MCF 10A (cell line): ENCODE data around the gene LSMEM2. TPM values are rescaled to one million over a fixed set of nuclear protein-coding genes. Genes with fewer than 3 reads are reported as not detected.
A peak's percentile ranks its signal among the peaks of the same experiment; 100 is the strongest.

Source experiments
- BruUV-seq: library from RNA; stranded (reverse); fragments of 400-500 nt; replicated peaks from 2 replicates; lab custom pipeline; 2021; lab: Mats Ljungman, UMichigan
- CTCF ChIA-PET: fragments of 300-600 bp; sonication (Branson Sonifier 250); formaldehyde crosslinking; extraction: SDS; loops from one replicate; lab custom pipeline; 2021; ENCODE audit warnings: antibody characterized with exemption, inconsistent platforms; lab: Yijun Ruan, JAX
- POLR2A ChIA-PET: fragments of 300-600, 350-650 bp; sonication (Branson Sonifier 250); formaldehyde crosslinking; extraction: SDS; loops from one replicate; lab custom pipeline; 2020; ENCODE audit warnings: antibody characterized with exemption, inconsistent platforms; lab: Yijun Ruan, JAX
- DNase-seq: peaks from one replicate; pipeline ENCODE4 v3.0.0-alpha.2; 2018; ENCODE audit not compliant: unreplicated experiment
- H3K27ac Mint-ChIP-seq: one replicate; pipeline ENCODE4 v1.8.0; 2022; ENCODE audit warnings: mild to moderate bottlenecking, low read depth, mixed read lengths; ENCODE audit not compliant: unreplicated experiment
- H3K27me3 Mint-ChIP-seq: one replicate; pipeline ENCODE4 v1.8.0; 2022; ENCODE audit warnings: mixed read lengths; ENCODE audit not compliant: insufficient read depth, unreplicated experiment
- H3K36me3 Mint-ChIP-seq: one replicate; pipeline ENCODE4 v1.8.0; 2022; ENCODE audit warnings: mild to moderate bottlenecking, moderate library complexity, mixed read lengths; ENCODE audit not compliant: insufficient read depth, unreplicated experiment
- H3K4me1 Mint-ChIP-seq: one replicate; pipeline ENCODE4 v1.8.0; 2022; ENCODE audit warnings: mixed read lengths; ENCODE audit not compliant: insufficient read depth, unreplicated experiment
- H3K4me3 Mint-ChIP-seq: one replicate; pipeline ENCODE4 v1.8.0; 2022; ENCODE audit warnings: mild to moderate bottlenecking, moderate library complexity, mixed read lengths; ENCODE audit not compliant: unreplicated experiment
- H3K9me3 Mint-ChIP-seq: one replicate; pipeline ENCODE4 v1.8.0; 2022; ENCODE audit warnings: mixed read lengths; ENCODE audit not compliant: unreplicated experiment
- intact Hi-C: fragments of 100-400 bp; cut with micrococcal nuclease; formaldehyde crosslinking; loops from 2 replicates; pipeline ENCODE4 v1.14.1; 2022
- total RNA-seq: library from RNA; stranded (reverse); gene quantifications from 2 replicates; pipeline ENCODE4 v1.2.3, GENCODE V29; 2022
- TF ChIP-seq, protein P1 (sequence below): fragments of 200-600 bp; IDR thresholded peaks from one replicate; pipeline ENCODE4 v1.8.0; 2022; ENCODE audit warnings: antibody characterized with exemption, mild to moderate bottlenecking; ENCODE audit not compliant: unreplicated experiment

LSMEM2 gene
- total RNA-seq, 1 experiment from 2014 or later, result not detected

DNA sequence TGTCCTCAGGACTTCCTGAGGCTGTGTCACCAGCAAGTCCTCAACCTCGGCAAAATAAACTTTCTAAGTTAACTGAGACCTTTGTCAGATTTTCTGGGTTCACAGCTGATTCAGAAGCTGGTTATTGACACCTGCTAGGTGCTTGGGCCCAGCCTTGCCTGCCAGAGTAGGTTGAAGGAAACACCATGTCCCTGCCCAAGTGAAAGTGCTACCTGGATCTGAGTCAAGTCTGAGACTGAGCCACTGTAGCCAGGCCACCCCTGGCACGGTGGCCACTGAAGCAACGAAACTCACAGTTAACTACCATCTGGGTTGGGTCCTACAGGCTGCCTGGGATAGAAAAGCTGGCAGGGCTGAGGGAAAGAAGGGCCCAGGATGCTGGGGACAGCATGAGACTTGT is 35.5 kb downstream of the LSMEM2 start:
- TF ChIP-seq, protein P1, sequence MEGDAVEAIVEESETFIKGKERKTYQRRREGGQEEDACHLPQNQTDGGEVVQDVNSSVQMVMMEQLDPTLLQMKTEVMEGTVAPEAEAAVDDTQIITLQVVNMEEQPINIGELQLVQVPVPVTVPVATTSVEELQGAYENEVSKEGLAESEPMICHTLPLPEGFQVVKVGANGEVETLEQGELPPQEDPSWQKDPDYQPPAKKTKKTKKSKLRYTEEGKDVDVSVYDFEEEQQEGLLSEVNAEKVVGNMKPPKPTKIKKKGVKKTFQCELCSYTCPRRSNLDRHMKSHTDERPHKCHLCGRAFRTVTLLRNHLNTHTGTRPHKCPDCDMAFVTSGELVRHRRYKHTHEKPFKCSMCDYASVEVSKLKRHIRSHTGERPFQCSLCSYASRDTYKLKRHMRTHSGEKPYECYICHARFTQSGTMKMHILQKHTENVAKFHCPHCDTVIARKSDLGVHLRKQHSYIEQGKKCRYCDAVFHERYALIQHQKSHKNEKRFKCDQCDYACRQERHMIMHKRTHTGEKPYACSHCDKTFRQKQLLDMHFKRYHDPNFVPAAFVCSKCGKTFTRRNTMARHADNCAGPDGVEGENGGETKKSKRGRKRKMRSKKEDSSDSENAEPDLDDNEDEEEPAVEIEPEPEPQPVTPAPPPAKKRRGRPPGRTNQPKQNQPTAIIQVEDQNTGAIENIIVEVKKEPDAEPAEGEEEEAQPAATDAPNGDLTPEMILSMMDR, result no peak
- Mint-ChIP-seq H3K4me3 (no peak overlapping the region), H3K27ac (peak overlapping the region; percentile 27), H3K4me1 (peaks cover 32% of the 10 kb centered on the region), H3K27me3 (no peaks in the 10 kb centered on the region), H3K9me3 (no peaks in the 10 kb centered on the region), H3K36me3 (peaks cover 6% of the 10 kb centered on the region)
- ChIA-PET CTCF (interaction anchor here (0.6 to 2.3 kb wide), 4 partner anchors 9 to 237 kb away, joined by 3 to 23 read pairs (median 4); partner anchors contain the start of gene HYAL2), POLR2A (interaction anchor here (0.7 to 2.3 kb wide), 3 partner anchors 14 to 35 kb away, joined by 3 to 6 read pairs (median 3); partner anchors contain the start of genes IFRD2, LSMEM2 and TUSC2)
- intact Hi-C loops, result no loop called here
- no TSS peak for BruUV-seq
- DNase-seq, result no peak

DNA sequence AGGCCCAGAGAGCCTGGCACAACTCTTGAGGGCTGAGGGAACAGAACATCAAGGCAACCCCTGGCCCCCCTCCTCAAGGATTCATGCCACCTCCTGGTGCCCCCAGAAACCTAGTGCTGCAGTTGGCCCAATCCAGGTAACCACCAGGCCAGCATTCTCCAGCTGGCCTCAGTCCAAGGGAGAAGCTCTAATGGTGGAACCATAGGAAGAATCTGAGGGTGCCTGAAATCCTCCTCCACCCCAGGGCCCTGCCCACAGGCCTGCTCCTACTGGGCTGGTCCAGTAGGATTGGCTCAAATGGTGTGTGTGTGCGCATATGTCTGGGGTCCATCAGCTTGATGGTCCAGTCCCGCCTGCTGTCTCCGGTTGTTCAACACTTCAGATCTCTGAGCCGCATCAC is 35.9 kb downstream of the LSMEM2 start:
- ChIA-PET CTCF (interaction anchor here (0.6 to 2.3 kb wide), 4 partner anchors 9 to 73 kb away, joined by 3 to 23 read pairs (median 4); partner anchors contain the start of gene HYAL2), POLR2A (interaction anchor here (2.3 to 3.2 kb wide), 3 partner anchors 13 to 23 kb away, joined by 6 to 30 read pairs (median 14); partner anchors contain the start of genes HYAL3, IFRD2, NAA80 and TUSC2)
- Mint-ChIP-seq H3K36me3 (peaks cover 6% of the 10 kb centered on the region), H3K27ac (peak overlapping the region; percentile 46), H3K27me3 (no peaks in the 10 kb centered on the region), H3K4me3 (no peak overlapping the region), H3K9me3 (no peaks in the 10 kb centered on the region), H3K4me1 (peaks cover 31% of the 10 kb centered on the region)
- no peak for DNase-seq
- TF ChIP-seq, protein P1, result no peak
- intact Hi-C loops, result no loop called here
- BruUV-seq, result no TSS peak

DNA sequence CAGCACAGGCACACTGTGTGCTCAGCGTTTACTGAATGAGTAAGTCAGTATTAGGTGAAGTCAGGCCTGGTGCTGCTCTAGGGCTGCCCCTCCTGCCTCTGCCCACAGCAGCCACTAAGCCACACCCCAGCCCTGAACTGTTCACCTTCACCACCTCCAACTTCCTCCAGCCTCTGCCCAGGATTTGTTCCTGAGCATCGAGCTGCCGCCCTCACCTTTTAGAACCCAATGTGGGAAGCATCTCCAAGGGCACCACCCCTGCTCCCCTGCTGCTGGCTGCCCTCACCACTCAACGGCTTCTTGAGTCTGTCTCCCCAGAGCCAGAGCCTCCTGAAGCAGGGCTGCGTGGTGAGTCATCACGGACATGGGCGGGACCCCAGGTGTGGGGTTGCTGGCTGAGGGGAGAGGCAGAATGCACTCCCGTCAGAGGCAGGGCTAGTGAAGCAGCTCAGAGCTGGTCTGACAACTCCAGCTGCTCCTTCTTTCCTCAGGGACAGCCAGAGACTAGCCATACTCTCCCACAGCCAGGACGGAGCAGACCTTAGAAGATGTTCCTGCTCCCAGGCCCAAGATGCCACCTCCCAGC is 37.9 kb downstream of the LSMEM2 start:
- DNase-seq, result peak; percentile 94
- CTCF ChIA-PET, result interaction anchor here (0.5 to 1.3 kb wide), 5 partner anchors 11 to 225 kb away, joined by 3 read pairs; partner anchors contain the start of gene TUSC2
- Mint-ChIP-seq H3K27ac (peak overlapping the region; percentile 93), H3K36me3 (peaks cover 6% of the 10 kb centered on the region), H3K4me3 (peak overlapping the region; percentile 58), H3K9me3 (no peaks in the 10 kb centered on the region), H3K27me3 (no peaks in the 10 kb centered on the region), H3K4me1 (peaks cover 29% of the 10 kb centered on the region)
- intact Hi-C loops, result no loop called here
- no TSS peak for BruUV-seq
- POLR2A ChIA-PET, result interaction anchor here (0.7 to 3.2 kb wide), 11 partner anchors 9 to 1679 kb away, joined by 3 to 30 read pairs (median 4); partner anchors contain the start of genes CYB561D2, HYAL3, IFRD2 and NAA80
- TF ChIP-seq, protein P1, result no peak

DNA sequence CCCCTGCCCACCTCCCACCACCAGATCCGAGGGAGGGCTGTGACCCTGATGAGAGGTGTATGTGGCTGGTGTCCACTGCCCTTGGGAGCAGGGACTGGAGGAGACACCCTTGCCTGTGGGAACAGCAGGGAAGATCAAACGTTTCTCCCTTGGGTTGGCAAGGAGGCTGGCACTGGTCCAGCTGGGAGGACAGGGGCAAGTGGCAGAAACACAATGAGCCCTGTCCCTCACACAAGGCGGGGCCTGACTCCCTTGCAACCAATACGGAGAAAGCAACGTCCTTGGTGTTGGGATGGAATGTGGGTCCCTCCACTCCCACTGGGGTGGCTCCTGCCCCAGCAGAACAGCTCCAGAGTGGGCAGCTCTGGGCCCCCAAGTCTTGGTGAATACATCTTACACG is 38.4 kb downstream of the LSMEM2 start:
- Mint-ChIP-seq H3K27ac (peak overlapping the region; percentile 93), H3K4me1 (peaks cover 29% of the 10 kb centered on the region), H3K9me3 (no peaks in the 10 kb centered on the region), H3K27me3 (no peaks in the 10 kb centered on the region), H3K36me3 (peaks cover 6% of the 10 kb centered on the region), H3K4me3 (peak overlapping the region; percentile 58)
- TF ChIP-seq, protein P1, result no peak
- CTCF ChIA-PET, result interaction anchor here (0.6 to 1.3 kb wide), 5 partner anchors 11 to 225 kb away, joined by 3 read pairs; partner anchors contain the start of gene TUSC2
- POLR2A ChIA-PET, result interaction anchor here (0.7 to 3.2 kb wide), 11 partner anchors 9 to 1678 kb away, joined by 3 to 30 read pairs (median 4); partner anchors contain the start of genes CYB561D2, HYAL3, IFRD2 and NAA80
- DNase-seq, result peak; percentile 29
- BruUV-seq, result no TSS peak
- intact Hi-C loops, result no loop called here
